ENCODE measurements around the gene FBXL4.
"Not testable (repeated sequence)": the region's sequence is repeated elsewhere in the genome, so short reads cannot be mapped to it uniquely, and the experiment has no call there.

The FBXL4 gene

GRCh38 chr6:98945311-98946115, 2.2 kb downstream of the FBXL4 start:
- no peak for DNase-seq

GRCh38 chr6:98944598-98945081, 3.1 kb downstream of the FBXL4 start:
- DNase-seq = no peak

GRCh38 chr6:98944168-98944567, 3.6 kb downstream of the FBXL4 start:
- no peak for DNase-seq

- DNase-seq = no peak
These were observed 5.4 kb downstream of the FBXL4 start for GRCh38 chr6:98942263-98942803.

GRCh38 chr6:98941319-98941718, 6.4 kb downstream of the FBXL4 start:
- peak; percentile 15 for DNase-seq

- no peak for DNase-seq
These were observed 10.4 kb downstream of the FBXL4 start for GRCh38 chr6:98937351-98937750.

- no peak for DNase-seq
These were observed 15.4 kb downstream of the FBXL4 start for GRCh38 chr6:98932381-98932780.

- DNase-seq = no peak
These were observed 16.1 kb downstream of the FBXL4 start for GRCh38 chr6:98931696-98932095.

- DNase-seq = no peak
These were observed 18.2 kb downstream of the FBXL4 start for GRCh38 chr6:98929498-98930060.

GRCh38 chr6:98928688-98929087, 19.1 kb downstream of the FBXL4 start:
- DNase-seq = no peak

GRCh38 chr6:98927534-98927933, 20.2 kb downstream of the FBXL4 start:
- DNase-seq = no peak

- DNase-seq = no peak
These were observed 21.9 kb downstream of the FBXL4 start for GRCh38 chr6:98925831-98926230.

GRCh38 chr6:98924647-98925046, 23.1 kb downstream of the FBXL4 start:
- no peak for DNase-seq

GRCh38 chr6:98920904-98921431, 26.8 kb downstream of the FBXL4 start:
- DNase-seq = peak; percentile 6

GRCh38 chr6:98910946-98911345, 36.8 kb downstream of the FBXL4 start:
- not testable (repeated sequence) for DNase-seq

- DNase-seq = no peak
These were observed 38.5 kb downstream of the FBXL4 start for GRCh38 chr6:98909236-98909635.

- not testable (repeated sequence) for DNase-seq
These were observed 41.4 kb downstream of the FBXL4 start for GRCh38 chr6:98906342-98906741.

- DNase-seq = no peak
These were observed 42.0 kb downstream of the FBXL4 start for GRCh38 chr6:98905759-98906158.

GRCh38 chr6:98904096-98904495, 43.6 kb downstream of the FBXL4 start:
- DNase-seq = no peak

- DNase-seq = no peak
These were observed 47.0 kb downstream of the FBXL4 start for GRCh38 chr6:98900706-98901105.

GRCh38 chr6:98894810-98895209, 52.9 kb downstream of the FBXL4 start:
- DNase-seq = no peak

- DNase-seq = no peak
These were observed 60.1 kb downstream of the FBXL4 start for GRCh38 chr6:98887650-98888049.

- no peak for DNase-seq
These were observed 62.4 kb downstream of the FBXL4 start for GRCh38 chr6:98885330-98885729.

GRCh38 chr6:98880486-98880885, 67.3 kb downstream of the FBXL4 start:
- peak; percentile 3 for DNase-seq
